KMS-11 (cell line): ENCODE results near the gene CASK.

Source experiments
- H2AFZ ChIP-seq: fragments of 200-600 bp; sonication (generic); 2 replicates; pipeline ENCODE4 v1.6.1; 2016; ENCODE audit warnings: antibody characterized with exemption, mixed run types, low read depth
- H3K27ac ChIP-seq: fragments of 200-600 bp; sonication (generic); 2 replicates; pipeline ENCODE4 v1.6.1; 2016; ENCODE audit warnings: mild to moderate bottlenecking, mixed run types
- H3K27me3 ChIP-seq: fragments of 200-600 bp; sonication (generic); 2 replicates; pipeline ENCODE4 v1.6.1; 2017; ENCODE audit warnings: mild to moderate bottlenecking, low read depth, mixed run types, moderate library complexity; ENCODE audit not compliant: insufficient read depth
- H3K36me3 ChIP-seq: fragments of 200-600 bp; sonication (generic); 2 replicates; pipeline ENCODE4 v1.6.1; 2017; ENCODE audit warnings: mild to moderate bottlenecking, mixed run types; ENCODE audit not compliant: insufficient read depth
- H3K4me1 ChIP-seq: fragments of 200-600 bp; sonication (generic); 2 replicates; pipeline ENCODE4 v1.6.1; 2016; ENCODE audit warnings: mild to moderate bottlenecking, low read depth, mixed run types; ENCODE audit not compliant: poor library complexity, severe bottlenecking
- H3K4me2 ChIP-seq: fragments of 200-600 bp; sonication (generic); 2 replicates; pipeline ENCODE4 v1.7.0; 2016; ENCODE audit warnings: mild to moderate bottlenecking, mixed run types
- H3K4me3 ChIP-seq: fragments of 200-600 bp; sonication (generic); IDR thresholded peaks from 2 replicates; pipeline ENCODE4 v1.6.1; 2017; ENCODE audit warnings: low read depth, low read length, mixed read lengths; ENCODE audit not compliant: insufficient read depth
- H3K79me2 ChIP-seq: fragments of 200-600 bp; sonication (generic); 2 replicates; pipeline ENCODE4 v1.6.1; 2016; ENCODE audit warnings: low read depth, mixed run types; ENCODE audit not compliant: insufficient read depth
- H3K9ac ChIP-seq: fragments of 200-600 bp; sonication (generic); 2 replicates; pipeline ENCODE4 v1.6.1; 2016; ENCODE audit warnings: mild to moderate bottlenecking, mixed run types
- H4K20me1 ChIP-seq: fragments of 200-600 bp; sonication (generic); 2 replicates; pipeline ENCODE4 v1.6.1; 2016; ENCODE audit warnings: mild to moderate bottlenecking, mixed run types; ENCODE audit not compliant: insufficient read depth
- CTCF ChIP-seq: fragments of 200-600 bp; sonication (generic); conservative IDR thresholded peaks from 2 replicates; pipeline ENCODE4 v1.6.1; 2017; ENCODE audit warnings: low read depth, mild to moderate bottlenecking, antibody characterized with exemption, low read length, moderate library complexity, mixed read lengths

Gene CASK

GRCh38 chrX:41862562-41863184 lies 60.7 kb downstream of the CASK start:
- no peaks in the 10 kb centered on the region for H3K4me1 ChIP-seq
- H3K27ac ChIP-seq: no peak overlapping the region
- no peaks in the 10 kb centered on the region for H3K27me3 ChIP-seq
- H4K20me1 ChIP-seq: no peaks in the 10 kb centered on the region
- H3K4me2 ChIP-seq: no peak overlapping the region
- no peak overlapping the region for H2AFZ ChIP-seq
- H3K9ac ChIP-seq: no peak overlapping the region
- H3K79me2 ChIP-seq: peaks cover 6% of the 10 kb centered on the region; the same call in 1 of the 2 replicates
- H3K36me3 ChIP-seq: no peaks in the 10 kb centered on the region
- H3K4me3 ChIP-seq: no peak overlapping the region
- TF ChIP-seq CTCF: no peak

GRCh38 chrX:41858161-41858775 lies 65.1 kb downstream of the CASK start:
- no peak overlapping the region for H3K27ac ChIP-seq
- H3K4me3 ChIP-seq: no peak overlapping the region
- H3K4me2 ChIP-seq: no peak overlapping the region
- H2AFZ ChIP-seq: no peak overlapping the region
- peaks cover 7% of the 10 kb centered on the region; the same call in 1 of the 2 replicates for H3K79me2 ChIP-seq
- no peaks in the 10 kb centered on the region for H3K4me1 ChIP-seq
- no peak overlapping the region for H3K9ac ChIP-seq
- no peaks in the 10 kb centered on the region for H3K36me3 ChIP-seq
- H3K27me3 ChIP-seq: no peaks in the 10 kb centered on the region
- no peaks in the 10 kb centered on the region for H4K20me1 ChIP-seq
- TF ChIP-seq CTCF: no peak

- Histone ChIP-seq H3K4me1 (no peaks in the 10 kb centered on the region), H3K4me3 (no peak overlapping the region), H3K27ac (no peak overlapping the region), H3K36me3 (no peaks in the 10 kb centered on the region), H2AFZ (no peak overlapping the region), H3K4me2 (no peak overlapping the region), H3K27me3 (no peaks in the 10 kb centered on the region), H3K9ac (no peak overlapping the region), H4K20me1 (no peaks in the 10 kb centered on the region), H3K79me2 (peaks cover 7% of the 10 kb centered on the region; the same call in 1 of the 2 replicates)
- TF ChIP-seq CTCF: no peak
Measured at GRCh38 chrX:41857670-41858069, 65.7 kb downstream of the CASK start.

GRCh38 chrX:41846714-41847113 lies 76.6 kb downstream of the CASK start:
- TF ChIP-seq CTCF: no peak
- Histone ChIP-seq H3K4me1 (no peaks in the 10 kb centered on the region), H3K4me3 (no peak overlapping the region), H4K20me1 (no peaks in the 10 kb centered on the region), H3K27ac (no peak overlapping the region), H2AFZ (no peak overlapping the region), H3K36me3 (no peaks in the 10 kb centered on the region), H3K27me3 (no peaks in the 10 kb centered on the region), H3K79me2 (no peaks in the 10 kb centered on the region), H3K9ac (no peak overlapping the region), H3K4me2 (no peak overlapping the region)
